HL-60 (cell line): ENCODE results near the gene RILPL2.
A peak's percentile ranks its signal among the peaks of the same experiment; 100 is the strongest.
"Not testable (repeated sequence)": the region's sequence is repeated elsewhere in the genome, so short reads cannot be mapped to it uniquely, and the experiment has no call there.

ENCODE experiments used
- DNase-seq, 2 experiments: peaks; one replicate each; pipeline ENCODE4 v3.0.0-alpha.2; 2010 to 2020; ENCODE audit warnings: low read depth in 1 of 2, low spot score in 1 of 2
- H3K27ac ChIP-seq: fragments of 250-450 bp; sonication (Bioruptor Pico); replicated peaks from 2 replicates; pipeline ENCODE4 v1.5.1; 2020; ENCODE audit warnings: mild to moderate bottlenecking, moderate library complexity
- H3K27me3 ChIP-seq: fragments of 250-450 bp; sonication (Bioruptor Pico); 2 replicates; pipeline ENCODE4 v1.5.1; 2021; ENCODE audit warnings: mild to moderate bottlenecking, moderate library complexity; ENCODE audit not compliant: insufficient read depth, poor library complexity, severe bottlenecking
- H3K4me3 ChIP-seq: replicated peaks from 2 replicates; pipeline ENCODE4 v1.5.1; 2011; ENCODE audit warnings: mild to moderate bottlenecking, control low read depth, low read length; ENCODE audit not compliant: insufficient read depth
- CTCF ChIP-seq: IDR thresholded peaks from one replicate; pipeline ENCODE4 v1.5.1; 2011; ENCODE audit warnings: low read length, control low read depth, inconsistent platforms; ENCODE audit not compliant: insufficient read depth
- GABPA ChIP-seq: IDR thresholded peaks from 2 replicates; pipeline ENCODE4 v1.6.1; 2012; ENCODE audit warnings: low read depth
- POLR2AphosphoS5 ChIP-seq: IDR thresholded peaks from 2 replicates; pipeline ENCODE4 v1.6.1; 2012; ENCODE audit warnings: low read depth
- SPI1 ChIP-seq: IDR thresholded peaks from 2 replicates; pipeline ENCODE4 v1.6.1; 2012; ENCODE audit warnings: low read depth, mild to moderate bottlenecking, borderline replicate concordance
- TF ChIP-seq, protein P1 (sequence below): IDR thresholded peaks from 2 replicates; pipeline ENCODE4 v1.6.1; 2012; ENCODE audit warnings: low read depth; ENCODE audit not compliant: insufficient replicate concordance

The RILPL2 gene

DNA sequence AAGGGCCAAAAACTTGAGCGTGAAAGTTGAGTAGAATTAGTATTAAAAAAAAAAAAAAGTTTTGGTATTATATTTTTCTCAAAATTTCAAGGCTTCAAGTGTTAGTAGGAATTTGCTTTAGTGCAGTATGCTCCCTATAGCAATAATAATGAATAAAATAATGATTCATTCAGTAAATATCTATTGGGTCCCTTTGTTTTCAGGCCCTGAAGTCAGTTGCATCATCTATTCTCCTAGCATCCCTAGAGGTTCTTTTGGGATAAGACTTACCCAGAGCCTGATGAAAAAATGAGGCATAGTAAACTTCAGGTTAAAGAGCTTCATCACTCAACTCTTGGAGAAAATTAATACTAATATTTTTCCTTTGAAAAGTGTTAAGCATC, 51.5 kb downstream of the RILPL2 start:
- Histone ChIP-seq H3K4me3 (peak overlapping the region; percentile 90), H3K27ac (no peak overlapping the region), H3K27me3 (no peaks in the 10 kb centered on the region)
- TF ChIP-seq POLR2AphosphoS5 (no peak), GABPA (no peak), SPI1 (no peak)
- DNase-seq, result no peak

DNA sequence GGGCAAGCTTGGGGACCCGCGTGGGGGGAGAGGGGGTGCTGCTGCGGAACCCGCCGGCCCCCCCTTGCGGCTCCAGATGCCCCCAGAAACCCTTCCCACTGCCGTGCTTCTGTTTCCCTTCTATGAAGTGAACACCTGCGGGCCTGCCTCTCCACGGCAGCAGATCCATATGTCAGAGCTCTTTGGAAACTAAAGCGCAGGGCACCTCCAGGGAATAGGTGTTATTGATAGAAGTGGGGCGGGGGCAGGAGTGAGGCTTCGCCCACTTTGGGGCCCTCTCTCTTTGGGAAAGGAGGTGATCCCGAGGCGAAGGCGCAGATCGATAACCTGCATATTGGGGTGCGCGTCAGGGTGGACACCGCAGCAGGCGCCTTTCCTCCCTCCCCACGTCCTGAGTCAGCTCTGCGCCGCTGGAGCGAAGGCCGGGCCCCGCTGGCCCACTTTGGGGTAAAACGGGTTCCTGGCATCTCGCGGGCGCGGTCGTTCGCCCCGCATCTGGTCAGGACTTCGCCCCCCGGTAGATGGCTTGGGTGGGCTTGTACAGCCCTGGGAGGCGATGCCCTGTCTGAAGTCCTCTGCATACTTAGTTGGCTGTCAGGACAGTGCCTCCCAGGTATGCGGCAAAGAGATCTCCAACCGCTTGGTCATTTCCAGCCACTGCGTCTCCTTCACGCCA, 52.0 kb downstream of the RILPL2 start:
- DNase-seq, result no peak
- Histone ChIP-seq H3K4me3 (peak overlapping the region; percentile 90), H3K27me3 (no peaks in the 10 kb centered on the region), H3K27ac (peak overlapping the region; percentile 80)
- TF ChIP-seq, protein P1, sequence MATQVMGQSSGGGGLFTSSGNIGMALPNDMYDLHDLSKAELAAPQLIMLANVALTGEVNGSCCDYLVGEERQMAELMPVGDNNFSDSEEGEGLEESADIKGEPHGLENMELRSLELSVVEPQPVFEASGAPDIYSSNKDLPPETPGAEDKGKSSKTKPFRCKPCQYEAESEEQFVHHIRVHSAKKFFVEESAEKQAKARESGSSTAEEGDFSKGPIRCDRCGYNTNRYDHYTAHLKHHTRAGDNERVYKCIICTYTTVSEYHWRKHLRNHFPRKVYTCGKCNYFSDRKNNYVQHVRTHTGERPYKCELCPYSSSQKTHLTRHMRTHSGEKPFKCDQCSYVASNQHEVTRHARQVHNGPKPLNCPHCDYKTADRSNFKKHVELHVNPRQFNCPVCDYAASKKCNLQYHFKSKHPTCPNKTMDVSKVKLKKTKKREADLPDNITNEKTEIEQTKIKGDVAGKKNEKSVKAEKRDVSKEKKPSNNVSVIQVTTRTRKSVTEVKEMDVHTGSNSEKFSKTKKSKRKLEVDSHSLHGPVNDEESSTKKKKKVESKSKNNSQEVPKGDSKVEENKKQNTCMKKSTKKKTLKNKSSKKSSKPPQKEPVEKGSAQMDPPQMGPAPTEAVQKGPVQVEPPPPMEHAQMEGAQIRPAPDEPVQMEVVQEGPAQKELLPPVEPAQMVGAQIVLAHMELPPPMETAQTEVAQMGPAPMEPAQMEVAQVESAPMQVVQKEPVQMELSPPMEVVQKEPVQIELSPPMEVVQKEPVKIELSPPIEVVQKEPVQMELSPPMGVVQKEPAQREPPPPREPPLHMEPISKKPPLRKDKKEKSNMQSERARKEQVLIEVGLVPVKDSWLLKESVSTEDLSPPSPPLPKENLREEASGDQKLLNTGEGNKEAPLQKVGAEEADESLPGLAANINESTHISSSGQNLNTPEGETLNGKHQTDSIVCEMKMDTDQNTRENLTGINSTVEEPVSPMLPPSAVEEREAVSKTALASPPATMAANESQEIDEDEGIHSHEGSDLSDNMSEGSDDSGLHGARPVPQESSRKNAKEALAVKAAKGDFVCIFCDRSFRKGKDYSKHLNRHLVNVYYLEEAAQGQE, result no peak
- TF ChIP-seq GABPA (no peak), POLR2AphosphoS5 (no peak), CTCF (no peak), SPI1 (no peak)

GRCh38 chr12:123382684-123383083, 53.8 kb downstream of the RILPL2 start:
- no peak overlapping the region for H3K4me3 ChIP-seq
- TF ChIP-seq CTCF (no peak), GABPA (no peak), POLR2AphosphoS5 (no peak)
- no peaks in the 10 kb centered on the region for H3K27me3 ChIP-seq
- DNase-seq, result no peak
- H3K27ac ChIP-seq, result no peak overlapping the region

GRCh38 chr12:123379391-123379790, 57.1 kb downstream of the RILPL2 start:
- Histone ChIP-seq H3K27me3 (no peaks in the 10 kb centered on the region), H3K27ac (no peak overlapping the region), H3K4me3 (no peak overlapping the region)
- no peak for DNase-seq
- TF ChIP-seq POLR2AphosphoS5 (no peak), SPI1 (no peak), GABPA (no peak), CTCF (no peak)
- TF ChIP-seq, protein P1, result no peak

- not testable (repeated sequence) for H3K27me3 ChIP-seq, DNase-seq, H3K4me3 ChIP-seq, H3K27ac ChIP-seq
These were observed 64.1 kb downstream of the RILPL2 start for GRCh38 chr12:123372415-123372814.

DNA sequence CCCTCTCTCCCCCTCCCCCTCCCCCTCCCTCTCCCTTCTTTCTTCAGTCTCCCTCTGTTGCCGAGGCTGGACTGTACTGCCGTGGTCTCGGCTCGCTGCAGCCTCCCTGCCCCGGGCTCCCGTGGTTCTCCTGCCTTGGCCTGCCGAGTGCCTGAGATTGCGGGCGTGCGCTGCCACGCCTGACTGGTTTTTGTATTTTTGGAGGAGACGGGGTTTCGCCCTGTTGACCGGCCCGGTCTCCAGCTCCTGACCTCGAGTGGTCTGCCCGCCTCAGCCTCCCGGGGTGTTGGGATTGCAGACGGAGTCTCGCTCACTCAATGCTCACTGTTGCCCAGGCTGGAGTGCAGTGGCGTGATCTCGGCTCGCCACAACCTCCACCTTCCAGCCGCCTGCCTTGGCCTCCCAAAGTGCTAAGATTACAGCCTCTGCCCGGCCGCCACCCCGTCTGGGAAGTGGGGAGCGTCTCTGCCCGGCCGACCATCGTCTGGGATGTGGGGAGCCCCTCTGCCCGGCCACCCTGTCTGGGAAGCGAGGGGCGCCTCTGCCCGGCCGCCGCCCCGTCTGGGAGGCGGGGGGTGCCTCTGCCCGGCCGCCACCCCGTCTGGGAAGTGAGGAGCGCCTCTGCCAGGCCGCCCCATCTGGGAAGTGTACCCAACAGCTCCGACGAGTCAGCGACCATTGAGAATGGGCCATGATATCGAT, 64.7 kb downstream of the RILPL2 start:
- H3K27ac ChIP-seq, H3K27me3 ChIP-seq, H3K4me3 ChIP-seq, DNase-seq: not testable (repeated sequence)
